HFFc6 (cell line): ENCODE data around the gene ROM1. TPM values are rescaled to one million over a fixed set of nuclear protein-coding genes. Genes with fewer than 3 reads are reported as not detected.
"Not testable (repeated sequence)": the region's sequence is repeated elsewhere in the genome, so short reads cannot be mapped to it uniquely, and the experiment has no call there.

Source experiments
- DNase-seq: peaks from one replicate; pipeline ENCODE4 v3.0.0-alpha.2; 2018
- H3K27ac Mint-ChIP-seq: 2 replicates; pipeline ENCODE4 v1.8.0; 2020; ENCODE audit warnings: mild to moderate bottlenecking, mixed read lengths
- H3K27me3 Mint-ChIP-seq: 2 replicates; pipeline ENCODE4 v1.8.0; 2021; ENCODE audit warnings: mild to moderate bottlenecking, moderate library complexity, mixed read lengths; ENCODE audit not compliant: insufficient read depth
- H3K36me3 Mint-ChIP-seq: 2 replicates; pipeline ENCODE4 v1.8.0; 2021; ENCODE audit warnings: low read depth, mixed read lengths
- H3K4me1 Mint-ChIP-seq: 2 replicates; pipeline ENCODE4 v1.8.0; 2020; ENCODE audit warnings: low read depth, mixed read lengths
- H3K4me3 Mint-ChIP-seq: 2 replicates; pipeline ENCODE4 v1.8.0; 2020; ENCODE audit warnings: mild to moderate bottlenecking, moderate library complexity, mixed read lengths
- H3K9me3 Mint-ChIP-seq: 2 replicates; pipeline ENCODE4 v1.8.0; 2020; ENCODE audit warnings: mild to moderate bottlenecking, mixed read lengths
- CTCF ChIP-seq: fragments of 200-600 bp; sonication (generic); IDR thresholded peaks from 2 replicates; pipeline ENCODE4 v1.5.0; 2021; ENCODE audit warnings: antibody characterized with exemption, mild to moderate bottlenecking
- long read RNA-seq: library from polyadenylated mRNA; unstranded; transcript quantifications from one replicate; pipeline ENCODE4 v2.0.0, GENCODE V29; 2019
- total RNA-seq, 6 experiments: library from RNA; stranded (reverse); fragmentation: NEBNext Ultra II Directional; extraction: Animal tissue kit (Norgen Biotek cat#: 25700); gene quantifications; 2 replicates in 1 of 6; 3 replicates in 5 of 6; pipeline ENCODE4 v1.2.3, GENCODE V29; 2021

Gene ROM1
- 1 to 10 TPM; 2.3 to 4.8 (median 3.2) TPM for total RNA-seq
- long read RNA-seq, partial matches to known transcripts: 1 of 5 reads
- long read RNA-seq, other reads (novel, unspliced or antisense): 2 of 5 reads

DNA sequence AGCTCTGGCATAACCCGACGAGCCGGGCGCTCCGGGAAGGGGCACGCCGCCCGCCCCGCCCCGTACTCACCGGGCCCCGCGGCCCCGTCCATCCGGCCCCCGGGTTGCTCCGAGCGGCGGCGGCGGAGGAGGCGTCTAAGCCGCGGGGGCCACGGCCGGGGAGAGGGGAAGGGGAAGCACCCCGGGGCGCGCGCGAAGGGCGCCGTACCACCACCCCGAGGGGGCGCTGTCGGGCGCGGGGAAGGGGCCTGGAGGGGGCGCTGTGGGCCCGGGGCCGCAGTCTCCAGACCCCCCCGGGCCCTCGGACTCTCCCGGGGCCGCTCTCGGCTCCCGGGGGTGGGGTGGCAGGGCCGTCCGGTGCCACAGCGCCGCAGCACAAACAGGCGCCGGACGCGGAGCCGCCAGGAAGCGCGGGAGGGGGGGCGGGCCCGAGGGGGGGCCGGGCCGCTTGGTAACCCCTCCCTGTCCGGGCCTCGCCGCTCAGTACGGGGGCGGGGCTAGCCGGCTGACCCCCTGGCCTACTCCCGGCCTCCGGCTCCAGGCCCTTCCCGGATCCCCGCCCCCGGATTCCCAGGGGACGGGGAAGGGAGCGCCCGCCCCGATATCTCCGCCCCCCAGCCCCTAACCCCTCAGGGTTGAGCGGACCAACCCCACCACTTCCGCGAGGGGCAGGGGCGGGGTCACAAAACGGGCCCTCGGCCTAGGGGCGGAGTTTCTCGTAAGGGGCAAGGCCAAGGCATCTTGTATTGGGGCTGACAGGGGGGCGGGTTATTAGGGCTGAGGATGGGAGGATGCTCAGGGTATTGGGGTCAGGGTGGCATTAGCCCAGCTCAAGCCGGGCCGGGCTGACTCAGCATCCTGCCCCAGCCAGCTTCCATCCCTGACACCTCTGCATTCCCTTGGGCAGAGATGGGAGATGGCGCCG is at the start of gene ROM1, which contains the start of gene EML3:
ROM1 (plus strand) TSS at position 892 of the 925 bp plus-strand sequence; CDS start at position 917, 25 bp downstream.
EML3 (minus strand) TSS at position 410 of the 925 bp plus-strand sequence; CDS start at position 92, 318 bp downstream.
- Mint-ChIP-seq H3K36me3 (peaks cover 11% of the 10 kb centered on the region), H3K4me1 (peaks cover 25% of the 10 kb centered on the region), H3K27me3 (peaks cover 5% of the 10 kb centered on the region), H3K4me3 (peak within 1 kb of the TSS; percentile 96), H3K9me3 (no peaks in the 10 kb centered on the region), H3K27ac (peak within 1 kb of the TSS; percentile 93)
- DNase-seq: peak; percentile 43
- peak; percentile 98 for TF ChIP-seq CTCF

- DNase-seq: no peak
- H3K36me3 Mint-ChIP-seq: peaks cover 25% of the 10 kb centered on the region
- H3K27me3 Mint-ChIP-seq: no peaks in the 10 kb centered on the region
- no peak for TF ChIP-seq CTCF
- H3K9me3 Mint-ChIP-seq: no peaks in the 10 kb centered on the region
- peak overlapping the region; percentile 43 for H3K27ac Mint-ChIP-seq
- H3K4me3 Mint-ChIP-seq: no peak overlapping the region
- H3K4me1 Mint-ChIP-seq: peaks cover 43% of the 10 kb centered on the region
Measured at GRCh38 chr11:62565100-62565802, 47.8 kb upstream of the ROM1 start.

DNA sequence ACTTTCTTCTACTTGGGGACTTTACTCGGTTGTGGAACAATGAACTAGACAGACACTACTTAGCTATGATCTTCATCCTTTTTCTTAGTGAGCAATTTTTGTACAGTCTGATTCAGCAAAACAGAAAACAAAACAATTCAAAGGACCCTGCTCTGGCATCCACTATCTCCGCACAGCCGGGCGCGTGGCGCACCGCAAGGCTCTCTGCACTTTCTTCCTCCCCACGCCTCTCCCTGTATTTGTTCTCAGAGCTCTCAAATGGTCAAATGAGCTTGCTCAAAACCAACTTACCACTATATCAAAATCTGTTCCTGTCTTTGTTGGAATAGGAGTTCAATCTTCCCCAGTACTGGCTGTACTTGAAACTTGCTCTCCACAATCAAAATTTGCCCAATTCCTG is 46.8 kb upstream of the ROM1 start:
- H3K36me3 Mint-ChIP-seq: peaks cover 33% of the 10 kb centered on the region
- H3K4me3 Mint-ChIP-seq: no peak overlapping the region
- H3K27ac Mint-ChIP-seq: 0 out of 2 replicates have a peak overlapping the region, but pooled peaks have one; percentile 3
- no peak for TF ChIP-seq CTCF
- no peaks in the 10 kb centered on the region for H3K9me3 Mint-ChIP-seq
- no peak for DNase-seq
- no peaks in the 10 kb centered on the region; the same call in 1 of the 2 replicates for H3K27me3 Mint-ChIP-seq
- H3K4me1 Mint-ChIP-seq: peaks cover 43% of the 10 kb centered on the region

- Mint-ChIP-seq H3K36me3 (peaks cover 35% of the 10 kb centered on the region), H3K4me1 (peaks cover 43% of the 10 kb centered on the region), H3K27ac (peak overlapping the region; percentile 71), H3K9me3 (no peaks in the 10 kb centered on the region), H3K27me3 (no peaks in the 10 kb centered on the region; the same call in 1 of the 2 replicates), H3K4me3 (no peak overlapping the region)
- no peak for TF ChIP-seq CTCF
- no peak for DNase-seq
Measured at GRCh38 chr11:62567018-62567633, 45.9 kb upstream of the ROM1 start.

- H3K27ac Mint-ChIP-seq: no peak overlapping the region; the same call in 1 of the 2 replicates
- peaks cover 50% of the 10 kb centered on the region for H3K4me1 Mint-ChIP-seq
- H3K36me3 Mint-ChIP-seq: peaks cover 44% of the 10 kb centered on the region
- H3K9me3 Mint-ChIP-seq: no peaks in the 10 kb centered on the region
- no peak for DNase-seq
- no peak for TF ChIP-seq CTCF
- no peaks in the 10 kb centered on the region; the same call in 1 of the 2 replicates for H3K27me3 Mint-ChIP-seq
- H3K4me3 Mint-ChIP-seq: peak overlapping the region; percentile 34; the same call in 1 of the 2 replicates
Measured at GRCh38 chr11:62569611-62570010, 43.4 kb upstream of the ROM1 start.

DNA sequence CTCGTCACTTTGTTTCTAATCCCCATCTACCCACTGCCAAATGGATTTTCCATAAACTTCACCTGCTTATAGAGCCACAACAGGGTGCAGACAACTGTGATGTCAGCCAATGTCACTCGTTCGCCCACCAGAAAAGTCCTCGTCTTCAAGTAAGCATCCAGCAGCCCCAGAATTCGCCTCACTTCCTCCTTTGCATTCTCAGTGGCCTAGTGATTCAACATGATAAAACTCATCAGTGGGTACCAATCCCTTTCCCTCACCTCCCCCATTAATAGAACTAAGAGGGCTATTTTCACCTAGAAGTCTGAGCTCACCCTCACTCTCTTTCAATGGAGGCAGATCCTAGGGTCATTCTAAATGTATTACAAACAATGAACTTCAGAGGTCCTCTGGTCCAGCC is 42.2 kb upstream of the ROM1 start:
- DNase-seq, H3K9me3 Mint-ChIP-seq, H3K27me3 Mint-ChIP-seq: not testable (repeated sequence)
- peak overlapping the region; percentile 58 for H3K27ac Mint-ChIP-seq
- peak overlapping the region; percentile 98 for H3K4me3 Mint-ChIP-seq
- H3K4me1 Mint-ChIP-seq: peaks cover 63% of the 10 kb centered on the region
- peaks cover 44% of the 10 kb centered on the region for H3K36me3 Mint-ChIP-seq

DNA sequence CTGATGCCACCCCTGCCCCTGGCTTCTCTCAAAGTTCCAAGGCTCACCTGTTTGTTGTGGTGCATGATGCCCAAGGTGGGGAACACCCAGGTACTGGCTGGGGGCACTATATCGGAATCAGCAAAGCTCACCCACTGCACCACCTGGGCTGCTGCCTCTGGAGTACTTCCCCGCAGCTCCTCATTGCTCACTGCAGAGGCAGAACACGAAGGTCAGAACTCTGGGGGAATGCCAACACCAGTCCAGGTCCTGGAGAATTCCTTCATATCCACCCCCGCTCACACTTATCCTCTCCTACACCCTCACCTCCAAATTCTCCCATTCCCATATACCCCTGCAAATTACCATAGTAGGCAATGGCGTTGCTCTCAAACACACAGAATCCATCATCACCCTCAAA is 41.6 kb upstream of the ROM1 start:
- not testable (repeated sequence) for H3K9me3 Mint-ChIP-seq, DNase-seq, H3K27me3 Mint-ChIP-seq
- peak overlapping the region; percentile 98 for H3K4me3 Mint-ChIP-seq
- H3K27ac Mint-ChIP-seq: peak overlapping the region; percentile 58
- peaks cover 47% of the 10 kb centered on the region for H3K36me3 Mint-ChIP-seq
- H3K4me1 Mint-ChIP-seq: peaks cover 68% of the 10 kb centered on the region
